Right ventricle myocardium superior (tissue), 1 donor: Measurements from ENCODE around the gene MRPL58. TPM values are rescaled to one million over a fixed set of nuclear protein-coding genes. Genes with fewer than 3 reads are reported as not detected.
A peak's percentile ranks its signal among the peaks of the same experiment; 100 is the strongest.
"Not testable (repeated sequence)": the region's sequence is repeated elsewhere in the genome, so short reads cannot be mapped to it uniquely, and the experiment has no call there.

Source experiments
- ATAC-seq: fragments of 200-7000 bp; cut with Tn5 transposase; one replicate; pipeline ENCODE4 v1.9.1; 2020; ENCODE audit warnings: mild to moderate bottlenecking; ENCODE audit not compliant: poor library complexity
- DNase-seq: peaks from one replicate; pipeline ENCODE4 v3.0.0-alpha.2; 2020
- intact Hi-C: fragments of 100-400 bp; cut with DNase I; formaldehyde crosslinking; loops from one replicate; pipeline ENCODE4 v1.11.2; 2022
- total RNA-seq: library from RNA; stranded (reverse); fragmentation: NEBNext Ultra II Directional; extraction: Animal tissue kit (Norgen Biotek cat#: 25700); gene quantifications from one replicate; pipeline ENCODE4 v1.2.1, GENCODE V29; 2021
- donor health status: DM: no; HTN: yes; CAD: no; lungs with severe emphysema.

Gene MRPL58
- total RNA-seq, 1 donor from 2014 or later, result 46.6 TPM

- intact Hi-C loops, result loop anchor here (10.0 kb wide), 1 partner anchor 53 kb away; no protein-coding TSS in a partner anchor
- ATAC-seq, result peak; percentile 97
- DNase-seq, result peak; percentile 85
Measured at GRCh38 chr17:74981979-74982662, 30.3 kb upstream of the MRPL58 start.

GRCh38 chr17:74982663-74983313 is 29.7 kb upstream of the MRPL58 start:
- ATAC-seq, result peak; percentile 1
- intact Hi-C loops, result loop anchor here (10.0 kb wide), 1 partner anchor 52 kb away; no protein-coding TSS in a partner anchor

DNA sequence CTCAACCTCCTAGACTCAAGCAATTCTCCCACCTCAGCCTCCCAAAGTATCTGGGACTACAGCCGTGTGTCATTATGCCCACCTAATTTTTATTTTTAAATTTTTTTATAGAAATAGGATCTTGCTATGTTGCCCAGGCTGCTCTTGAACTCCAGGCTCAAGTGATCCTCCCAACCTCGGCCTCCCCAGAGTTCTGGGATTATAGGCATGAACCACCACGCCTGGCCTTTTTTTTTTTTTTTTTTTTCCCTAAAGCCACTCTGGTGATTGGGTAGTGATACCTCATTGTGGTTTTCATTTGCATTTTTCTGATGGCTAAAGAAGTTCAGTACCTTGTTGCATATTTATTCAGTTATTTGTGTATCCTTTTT is 26.3 kb upstream of the MRPL58 start:
- ATAC-seq (no peak), DNase-seq (no peak)
- intact Hi-C loops, result loop anchor here (10.0 kb wide), 1 partner anchor 49 kb away; no protein-coding TSS in a partner anchor

More at GRCh38 chr17:74982663-74983313, 29.7 kb upstream of the MRPL58 start:
- not testable (repeated sequence) for DNase-seq

DNA sequence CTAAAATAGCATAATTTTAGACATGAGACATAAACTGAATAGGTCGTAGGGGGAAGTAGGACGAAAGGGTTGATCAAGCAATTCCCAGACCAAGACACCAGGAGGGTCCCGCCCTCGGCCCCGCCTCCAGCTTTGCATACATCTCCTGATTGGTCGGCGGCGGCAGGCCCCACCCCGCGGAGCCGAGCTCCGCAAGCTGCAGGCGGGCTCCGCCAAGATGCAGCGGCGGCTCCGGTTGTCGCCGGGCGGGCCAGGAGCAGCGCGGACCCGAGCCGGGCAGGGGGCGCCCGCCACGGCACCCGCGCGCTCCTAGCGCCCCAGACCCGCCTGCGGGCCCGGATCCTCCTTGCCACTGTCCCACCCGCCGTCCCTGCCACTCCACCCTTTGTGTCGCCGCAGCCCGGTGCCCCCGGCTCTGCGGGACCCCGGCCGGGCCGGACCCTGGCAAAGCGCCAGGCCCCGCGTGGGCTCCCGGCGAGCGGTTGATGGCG is 25.0 kb upstream of the MRPL58 start, which contains the start of gene CDR2L:
TSS of gene CDR2L (plus strand) at position 215 of the 491 bp plus-strand sequence. CDS start 412 bp downstream, outside the sequence.
- intact Hi-C loops, result loop anchor here (10.0 kb wide), 1 partner anchor 47 kb away; no protein-coding TSS in a partner anchor
- ATAC-seq, result peak; percentile 93
- DNase-seq, result peak; percentile 99

- intact Hi-C loops, result loop anchor here (10.0 kb wide), 1 partner anchor 47 kb away; no protein-coding TSS in a partner anchor
- DNase-seq (peak; percentile 90), ATAC-seq (peak; percentile 78)
Measured at GRCh38 chr17:74987909-74988711, 24.4 kb upstream of the MRPL58 start.

- intact Hi-C loops, result no loop called here
- DNase-seq, result no peak
- ATAC-seq, result no peak
Measured at GRCh38 chr17:74990581-74991105, 21.8 kb upstream of the MRPL58 start.

- no peak for DNase-seq
- intact Hi-C loops, result no loop called here
- no peak for ATAC-seq
Measured at GRCh38 chr17:74992223-74992622, 20.2 kb upstream of the MRPL58 start.

DNA sequence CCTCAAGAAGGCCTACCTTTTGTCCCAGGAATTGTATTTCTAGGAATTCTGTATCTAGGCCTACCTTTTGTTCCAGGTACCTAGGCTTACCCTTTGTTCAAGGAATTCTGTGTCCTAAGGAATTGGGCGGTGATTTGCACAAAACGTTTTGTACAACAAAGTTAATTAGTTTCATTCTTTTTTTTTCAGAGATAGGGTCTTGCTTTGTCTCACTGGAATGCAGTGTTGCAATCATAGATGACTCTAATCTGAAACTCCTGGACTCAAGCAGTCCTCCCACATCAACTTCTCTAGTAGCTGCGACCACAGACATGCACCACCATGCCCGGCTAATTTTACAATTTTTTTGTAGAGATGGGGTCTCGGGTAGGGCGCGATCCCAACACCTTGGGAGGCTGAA is 18.0 kb upstream of the MRPL58 start:
- no peak for DNase-seq
- intact Hi-C loops, result no loop called here
- no peak for ATAC-seq

GRCh38 chr17:74995847-74996246 is 16.6 kb upstream of the MRPL58 start:
- ATAC-seq (no peak), DNase-seq (no peak)

GRCh38 chr17:74998783-74999182 is 13.7 kb upstream of the MRPL58 start:
- no peak for DNase-seq
- intact Hi-C loops, result no loop called here
- ATAC-seq, result peak; percentile 84

More at GRCh38 chr17:74995847-74996246, 16.6 kb upstream of the MRPL58 start:
- intact Hi-C loops, result no loop called here

DNA sequence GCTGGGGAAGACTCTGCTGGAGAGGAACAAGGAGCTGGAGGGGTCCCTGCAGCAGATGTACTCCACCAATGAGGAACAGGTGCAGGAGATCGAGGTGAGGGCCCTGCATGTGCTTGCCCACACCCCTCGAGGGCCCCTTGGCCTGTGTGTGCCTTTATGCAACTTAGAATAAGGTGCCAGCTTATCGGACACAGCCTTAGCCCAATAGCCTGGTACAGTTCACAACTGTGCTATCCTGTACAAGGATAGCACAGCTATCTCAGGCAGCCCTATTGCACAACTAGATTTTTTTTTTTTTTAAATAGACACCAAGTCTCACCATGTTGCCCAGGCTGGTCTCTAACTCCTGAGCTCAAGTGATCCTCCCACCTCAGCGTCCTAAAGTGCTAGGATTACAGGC is 12.9 kb upstream of the MRPL58 start:
- peak; percentile 84 for ATAC-seq
- intact Hi-C loops, result no loop called here
- no peak for DNase-seq

- ATAC-seq (no peak), DNase-seq (no peak)
- intact Hi-C loops, result no loop called here
Measured at GRCh38 chr17:75001915-75002843, 10.3 kb upstream of the MRPL58 start.

- DNase-seq (no peak), ATAC-seq (no peak)
- intact Hi-C loops, result no loop called here
Measured at GRCh38 chr17:75003070-75003956, 9.2 kb upstream of the MRPL58 start.

- ATAC-seq, result no peak
- intact Hi-C loops, result no loop called here
- no peak for DNase-seq
Measured at GRCh38 chr17:75003957-75004355, 8.5 kb upstream of the MRPL58 start.

- intact Hi-C loops, result no loop called here
- DNase-seq (no peak), ATAC-seq (no peak)
Measured at GRCh38 chr17:75004371-75004770, 8.1 kb upstream of the MRPL58 start.

- ATAC-seq, result no peak
- intact Hi-C loops, result no loop called here
- DNase-seq, result no peak
Measured at GRCh38 chr17:75005291-75005690, 7.2 kb upstream of the MRPL58 start.

DNA sequence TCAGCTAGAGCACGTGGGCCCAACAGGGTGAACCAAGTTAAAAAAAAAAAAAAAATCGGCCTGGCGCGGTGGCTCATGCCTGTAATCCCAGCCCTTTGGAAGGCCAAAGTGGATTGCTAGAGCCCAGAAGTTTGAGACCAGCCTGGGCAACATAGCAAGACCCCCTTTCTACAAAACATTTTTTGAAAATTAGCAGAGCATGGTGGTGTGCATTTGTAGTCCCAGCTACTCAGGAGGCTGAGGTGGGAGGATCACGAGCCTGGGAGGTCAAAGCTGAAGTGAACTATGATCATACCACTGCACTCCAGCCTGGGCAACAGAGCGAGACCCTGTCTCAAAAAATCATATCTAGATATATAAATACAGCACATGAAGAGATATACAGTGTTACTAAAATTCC is 6.4 kb upstream of the MRPL58 start:
- DNase-seq, ATAC-seq, intact Hi-C loops: not testable (repeated sequence)
